Measurements from ENCODE around the gene SLC4A5.

DNA sequence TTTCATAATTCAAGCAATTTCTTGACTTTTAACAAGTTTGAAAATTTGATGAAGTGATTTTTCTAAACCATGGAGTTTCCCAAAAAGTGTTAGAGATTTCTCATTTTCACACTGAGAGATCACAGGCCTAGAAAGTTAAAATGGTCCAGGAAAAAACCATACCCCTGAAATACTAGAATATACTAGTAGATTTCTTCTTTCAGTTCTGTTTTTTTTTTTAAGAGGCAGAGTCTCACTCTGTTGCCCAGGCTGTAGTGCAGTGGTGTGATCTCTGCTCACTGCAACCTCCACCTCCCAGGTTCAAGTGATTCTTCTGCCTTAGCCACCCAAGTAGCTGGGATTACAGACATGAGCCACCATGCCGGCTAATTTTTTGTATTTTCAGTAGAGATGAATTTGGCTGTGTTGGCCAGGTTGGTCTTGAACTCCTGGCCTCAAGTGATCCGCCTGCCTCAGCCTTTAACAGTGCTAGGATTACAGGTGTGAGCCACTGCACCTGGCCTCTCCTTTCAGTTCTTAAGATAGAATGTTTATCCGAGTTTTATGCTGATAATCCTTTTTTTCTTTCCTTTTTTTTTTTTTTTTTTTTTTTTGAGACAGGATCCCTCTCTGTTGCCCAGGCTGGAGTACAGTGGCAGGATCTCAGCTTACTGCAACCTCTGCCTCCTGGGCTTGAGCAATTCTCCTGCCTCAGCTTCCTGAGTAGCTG lies 130.4 kb downstream of the SLC4A5 start:
- TF ChIP-seq, protein P1, sequence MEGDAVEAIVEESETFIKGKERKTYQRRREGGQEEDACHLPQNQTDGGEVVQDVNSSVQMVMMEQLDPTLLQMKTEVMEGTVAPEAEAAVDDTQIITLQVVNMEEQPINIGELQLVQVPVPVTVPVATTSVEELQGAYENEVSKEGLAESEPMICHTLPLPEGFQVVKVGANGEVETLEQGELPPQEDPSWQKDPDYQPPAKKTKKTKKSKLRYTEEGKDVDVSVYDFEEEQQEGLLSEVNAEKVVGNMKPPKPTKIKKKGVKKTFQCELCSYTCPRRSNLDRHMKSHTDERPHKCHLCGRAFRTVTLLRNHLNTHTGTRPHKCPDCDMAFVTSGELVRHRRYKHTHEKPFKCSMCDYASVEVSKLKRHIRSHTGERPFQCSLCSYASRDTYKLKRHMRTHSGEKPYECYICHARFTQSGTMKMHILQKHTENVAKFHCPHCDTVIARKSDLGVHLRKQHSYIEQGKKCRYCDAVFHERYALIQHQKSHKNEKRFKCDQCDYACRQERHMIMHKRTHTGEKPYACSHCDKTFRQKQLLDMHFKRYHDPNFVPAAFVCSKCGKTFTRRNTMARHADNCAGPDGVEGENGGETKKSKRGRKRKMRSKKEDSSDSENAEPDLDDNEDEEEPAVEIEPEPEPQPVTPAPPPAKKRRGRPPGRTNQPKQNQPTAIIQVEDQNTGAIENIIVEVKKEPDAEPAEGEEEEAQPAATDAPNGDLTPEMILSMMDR (conservative IDR thresholded peaks at IDR 0.05), result no peak
- no peak for TF ChIP-seq EZH2 (IDR thresholded peaks at IDR 0.05; ENCODE audit: low read depth)
